Renal pelvis (tissue), 12 donors: Measurements from ENCODE around the gene UBAP1L. TPM values are rescaled to one million over a fixed set of nuclear protein-coding genes. Genes with fewer than 3 reads are reported as not detected.
"Not testable (repeated sequence)": the region's sequence is repeated elsewhere in the genome, so short reads cannot be mapped to it uniquely, and the experiment has no call there.

Source experiments
- DNase-seq: peaks from one replicate; pipeline ENCODE4 v3.0.0-alpha.2; 2013
- long read RNA-seq, 16 experiments: transcript quantifications; one replicate each; lab custom pipeline, GENCODE V29; 2026
- polyA plus RNA-seq, 3 donors: library from polyadenylated mRNA; unstranded; fragments of 120-200 nt; gene quantifications; one replicate each; pipeline ENCODE4 v1.2.1, GENCODE V29; 2013; ENCODE audit not compliant: insufficient read length in 3 of 3

UBAP1L gene
- 1 to 10 TPM; 4.3 to 9.8 (median 8.7) TPM for polyA plus RNA-seq
- long read RNA-seq, donor 1: 0 reads
- long read RNA-seq, donor 2, full-length matches to known transcripts: 2 of 2 reads
- long read RNA-seq, donor 2, partial matches to known transcripts: 0 of 2 reads
- long read RNA-seq, donor 2, other reads (novel, unspliced or antisense): 0 of 2 reads
- long read RNA-seq, donor 3, full-length matches to known transcripts: 1 of 1 reads
- long read RNA-seq, donor 3, partial matches to known transcripts: 0 of 1 reads
- long read RNA-seq, donor 3, other reads (novel, unspliced or antisense): 0 of 1 reads
- long read RNA-seq, donor 4: 0 reads
- long read RNA-seq, donor 5: 0 reads
- long read RNA-seq, donor 6, full-length matches to known transcripts: 1 of 1 reads
- long read RNA-seq, donor 6, partial matches to known transcripts: 0 of 1 reads
- long read RNA-seq, donor 6, other reads (novel, unspliced or antisense): 0 of 1 reads
- long read RNA-seq, donor 7: 0 reads
- long read RNA-seq, donor 8: 0 reads
- long read RNA-seq, donor 9: 0 reads
- long read RNA-seq, donor 10: 0 reads
- long read RNA-seq, donor 11, full-length matches to known transcripts: 1 of 1 reads
- long read RNA-seq, donor 11, partial matches to known transcripts: 0 of 1 reads
- long read RNA-seq, donor 11, other reads (novel, unspliced or antisense): 0 of 1 reads
- long read RNA-seq, donor 12, full-length matches to known transcripts: 1 of 1 reads
- long read RNA-seq, donor 12, partial matches to known transcripts: 0 of 1 reads
- long read RNA-seq, donor 12, other reads (novel, unspliced or antisense): 0 of 1 reads
- long read RNA-seq, donor 13, full-length matches to known transcripts: 1 of 1 reads
- long read RNA-seq, donor 13, partial matches to known transcripts: 0 of 1 reads
- long read RNA-seq, donor 13, other reads (novel, unspliced or antisense): 0 of 1 reads
- long read RNA-seq, donor 14: 0 reads
- long read RNA-seq, donor 15: 0 reads
- long read RNA-seq, donor 16: 0 reads

DNA sequence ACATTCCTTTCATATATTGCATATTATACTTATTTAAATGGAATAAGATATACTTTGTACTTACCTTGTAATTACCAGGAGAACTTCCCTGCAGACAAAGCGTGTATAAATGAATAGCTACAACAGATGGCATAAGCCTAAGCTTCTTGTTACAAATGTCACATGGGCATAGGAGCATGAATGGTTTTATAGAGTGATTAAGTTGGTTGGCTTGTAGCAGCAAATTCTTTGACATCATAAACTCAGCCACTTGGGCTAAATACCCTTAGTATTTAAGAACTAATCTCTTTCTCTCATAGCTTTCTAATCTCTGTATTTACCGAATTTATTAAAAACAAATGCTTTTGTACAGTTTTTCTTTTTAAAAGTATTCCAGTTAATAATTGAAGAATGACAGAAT, at the start of gene UBAP1L:
Gene UBAP1L (minus strand): TSS at position 115 of the 400 bp plus-strand sequence. CDS start 8,985 bp downstream, outside the sequence.
- DNase-seq: no peak

DNA sequence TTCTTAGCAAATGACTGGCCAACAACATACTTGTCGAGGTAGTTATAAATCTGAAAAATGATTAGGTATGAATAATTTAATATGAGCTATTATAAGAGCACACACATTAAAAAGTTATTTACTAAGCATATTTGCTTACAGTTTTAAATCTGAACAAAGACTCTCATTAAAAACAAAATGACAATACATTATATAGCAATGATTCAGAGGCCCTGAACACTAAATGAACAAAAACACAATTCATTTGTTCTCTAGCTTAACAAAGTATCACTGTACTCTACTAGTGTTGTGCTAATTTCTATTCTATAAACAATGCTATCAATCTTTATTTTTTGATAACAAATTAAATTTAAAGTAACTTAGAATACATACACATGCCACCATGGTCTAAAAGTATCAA, 49.1 kb upstream of the UBAP1L start:
- DNase-seq: no peak

GRCh38 chr15:65163041-65163440, 48.0 kb upstream of the UBAP1L start:
- DNase-seq: no peak

DNA sequence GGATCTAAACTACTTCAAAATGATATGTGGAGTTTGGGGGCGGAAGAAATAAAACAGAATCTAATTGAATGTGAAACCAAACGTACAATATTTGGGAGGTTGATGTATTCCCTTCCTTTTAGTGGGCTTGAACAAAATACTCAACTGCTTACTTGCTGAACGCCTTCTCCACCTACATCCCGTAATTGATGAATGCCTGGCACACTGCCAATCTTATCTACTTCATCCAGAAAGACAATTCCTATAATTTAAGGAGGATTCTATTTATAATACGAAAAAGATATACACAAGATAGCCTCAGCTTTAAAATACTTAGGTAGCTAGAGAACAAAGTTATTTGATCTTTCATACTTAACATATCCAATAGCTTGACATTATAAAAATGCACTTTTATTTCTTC, 41.7 kb upstream of the UBAP1L start:
- no peak for DNase-seq

- no peak for DNase-seq
Measured at GRCh38 chr15:65154720-65155119, 39.7 kb upstream of the UBAP1L start.

DNA sequence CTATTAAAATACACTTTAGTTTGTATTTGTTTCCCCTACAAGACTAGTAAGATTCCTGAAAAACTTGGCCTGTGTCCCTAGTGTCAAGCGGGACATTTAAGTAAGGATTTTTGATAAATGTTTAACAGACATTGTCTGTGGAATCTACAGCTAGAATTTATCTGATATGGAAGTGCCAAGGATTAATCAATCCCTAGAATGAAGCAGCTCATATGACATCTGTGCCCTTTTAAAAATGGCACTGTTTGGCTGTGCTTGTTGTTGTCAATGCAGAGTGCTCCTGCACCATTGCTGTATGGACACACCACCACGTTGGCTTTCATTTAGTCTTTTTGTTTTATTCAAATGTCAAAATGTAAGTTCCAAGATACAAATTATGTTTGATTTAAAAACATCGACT, 32.9 kb upstream of the UBAP1L start:
- DNase-seq: no peak

DNA sequence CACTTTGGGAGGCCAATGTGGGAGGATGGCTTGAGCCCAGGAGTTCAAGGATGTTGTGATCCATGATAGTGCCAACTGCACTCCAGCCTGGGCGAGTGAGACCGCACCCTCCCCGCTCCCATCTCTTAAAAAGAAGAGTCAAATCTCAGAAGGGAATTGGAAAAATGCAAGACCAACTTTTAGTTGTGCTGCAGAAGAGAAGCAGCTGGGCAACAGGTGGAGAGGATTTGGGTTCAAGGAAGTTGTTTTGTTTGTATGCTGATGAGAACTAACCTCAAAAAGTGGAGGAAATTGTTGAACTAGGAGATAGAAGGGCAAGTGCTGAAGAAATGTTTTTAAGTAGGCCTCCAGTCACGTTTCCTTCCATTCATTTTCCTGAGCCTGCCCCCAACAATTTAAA, 31.4 kb upstream of the UBAP1L start:
- no peak for DNase-seq

GRCh38 chr15:65138631-65139030, 23.6 kb upstream of the UBAP1L start:
- DNase-seq: not testable (repeated sequence)

GRCh38 chr15:65137893-65138292, 22.9 kb upstream of the UBAP1L start:
- not testable (repeated sequence) for DNase-seq

DNA sequence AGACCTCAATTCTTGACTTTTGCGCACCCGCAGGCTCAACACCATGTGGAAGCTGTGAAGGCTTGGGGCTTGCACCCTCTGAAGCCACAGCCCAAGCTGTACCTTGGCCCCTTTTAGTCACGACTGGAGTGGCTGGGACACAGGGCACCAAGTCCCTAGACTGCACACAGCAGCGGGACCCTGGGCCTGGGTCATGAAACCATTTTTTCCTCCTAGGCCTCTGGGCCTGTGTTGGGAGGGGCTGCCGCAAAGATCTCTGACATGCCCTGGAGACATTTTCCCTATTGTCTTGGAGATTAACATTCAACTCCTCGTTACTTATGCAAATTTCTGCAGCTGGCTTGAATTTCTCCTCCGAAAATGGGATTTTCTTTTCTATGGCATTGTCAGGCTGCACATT, 22.1 kb upstream of the UBAP1L start:
- not testable (repeated sequence) for DNase-seq

DNA sequence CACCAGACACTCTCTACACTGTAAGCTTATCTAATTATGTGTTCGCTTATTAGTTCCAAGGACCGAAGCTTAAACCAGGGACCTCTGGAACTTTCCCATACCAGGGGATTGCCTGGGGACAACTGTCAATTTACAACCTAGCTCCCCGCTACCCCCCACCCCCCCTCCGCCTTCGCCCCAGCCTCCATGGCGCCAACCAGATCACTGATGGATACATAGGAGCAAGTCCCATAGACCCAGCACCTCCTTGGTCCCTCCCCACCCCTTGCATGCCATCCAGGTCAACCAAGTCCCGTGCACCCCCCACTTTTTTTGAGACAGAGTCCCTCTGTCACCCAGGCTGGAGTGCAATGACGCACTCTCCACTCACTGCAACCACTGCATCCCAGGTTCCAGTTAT, 19.5 kb upstream of the UBAP1L start:
- DNase-seq: no peak

GRCh38 chr15:65133548-65134200, 18.7 kb upstream of the UBAP1L start, which contains the start of gene PDCD7:
PDCD7 (minus strand) TSS chr15:65133808; CDS start chr15:65133781, 27 bp downstream.
- DNase-seq: peak; percentile 96

DNA sequence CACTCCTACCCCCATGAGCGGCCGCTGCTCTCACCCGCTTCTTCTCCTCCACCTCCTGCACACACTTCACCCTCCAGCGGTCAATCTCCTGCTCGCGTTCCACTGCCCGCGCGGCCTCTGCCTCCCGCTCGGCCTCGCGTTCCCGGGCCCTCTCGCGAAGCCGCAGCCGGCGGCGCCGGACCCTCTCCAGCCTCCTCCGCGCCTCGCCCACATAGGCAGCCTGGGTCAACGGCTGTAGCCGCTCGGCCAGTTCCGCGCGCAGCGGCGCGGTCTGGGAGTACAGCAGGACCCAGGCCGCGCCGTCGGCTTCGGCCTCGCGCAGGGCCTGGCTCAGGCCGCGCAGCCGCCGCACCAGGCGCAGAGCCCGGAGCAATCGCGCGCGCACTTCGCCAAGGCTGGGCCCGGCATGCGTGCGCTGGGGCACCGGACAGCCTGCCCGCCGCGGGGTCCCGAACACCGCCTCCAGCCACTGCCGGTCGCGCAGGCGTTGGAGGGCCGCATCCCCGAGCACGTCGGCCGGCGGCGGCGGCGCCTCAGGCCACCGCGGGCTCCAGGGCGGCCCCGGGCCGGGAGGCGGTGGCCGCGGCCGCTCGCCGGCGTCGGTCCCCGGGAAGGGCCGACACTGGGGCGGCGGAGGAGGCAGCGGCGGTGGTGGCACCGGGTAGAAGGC, 18.0 kb upstream of the UBAP1L start:
- DNase-seq: peak; percentile 43

- DNase-seq: no peak
Measured at GRCh38 chr15:65130941-65131340, 15.9 kb upstream of the UBAP1L start.

GRCh38 chr15:65115542-65115941, 542 bp upstream of the UBAP1L start:
- DNase-seq: no peak

GRCh38 chr15:65110676-65111292, 4.2 kb downstream of the UBAP1L start:
- no peak for DNase-seq

- no peak for DNase-seq
Measured at GRCh38 chr15:65106011-65106590, 8.9 kb downstream of the UBAP1L start.

DNA sequence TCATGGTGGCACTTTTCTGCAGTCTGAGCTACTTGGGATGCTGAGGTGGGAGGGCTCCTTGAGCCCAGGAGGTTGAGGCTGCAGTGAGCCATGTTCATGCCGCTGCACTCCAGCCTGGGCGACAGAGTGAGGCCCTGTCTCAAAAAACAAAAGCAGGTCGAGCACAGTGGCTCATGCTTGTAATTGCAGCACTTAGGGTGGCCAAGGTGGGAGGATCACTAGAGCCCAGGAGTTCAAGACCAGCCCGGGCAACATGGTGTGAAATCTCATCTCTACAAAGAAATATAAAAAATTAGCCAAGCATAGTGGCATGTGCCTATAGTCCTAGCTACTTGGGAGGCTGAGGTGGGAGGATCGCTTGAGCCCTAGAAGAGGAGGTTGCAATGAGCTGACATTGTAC, 10.0 kb downstream of the UBAP1L start:
- no peak for DNase-seq

GRCh38 chr15:65102912-65103311, 12.1 kb downstream of the UBAP1L start:
- DNase-seq: no peak

- no peak for DNase-seq
Measured at GRCh38 chr15:65101891-65102708, 12.9 kb downstream of the UBAP1L start.
